Measurements from ENCODE around the gene RFNG.

The RFNG gene

DNA sequence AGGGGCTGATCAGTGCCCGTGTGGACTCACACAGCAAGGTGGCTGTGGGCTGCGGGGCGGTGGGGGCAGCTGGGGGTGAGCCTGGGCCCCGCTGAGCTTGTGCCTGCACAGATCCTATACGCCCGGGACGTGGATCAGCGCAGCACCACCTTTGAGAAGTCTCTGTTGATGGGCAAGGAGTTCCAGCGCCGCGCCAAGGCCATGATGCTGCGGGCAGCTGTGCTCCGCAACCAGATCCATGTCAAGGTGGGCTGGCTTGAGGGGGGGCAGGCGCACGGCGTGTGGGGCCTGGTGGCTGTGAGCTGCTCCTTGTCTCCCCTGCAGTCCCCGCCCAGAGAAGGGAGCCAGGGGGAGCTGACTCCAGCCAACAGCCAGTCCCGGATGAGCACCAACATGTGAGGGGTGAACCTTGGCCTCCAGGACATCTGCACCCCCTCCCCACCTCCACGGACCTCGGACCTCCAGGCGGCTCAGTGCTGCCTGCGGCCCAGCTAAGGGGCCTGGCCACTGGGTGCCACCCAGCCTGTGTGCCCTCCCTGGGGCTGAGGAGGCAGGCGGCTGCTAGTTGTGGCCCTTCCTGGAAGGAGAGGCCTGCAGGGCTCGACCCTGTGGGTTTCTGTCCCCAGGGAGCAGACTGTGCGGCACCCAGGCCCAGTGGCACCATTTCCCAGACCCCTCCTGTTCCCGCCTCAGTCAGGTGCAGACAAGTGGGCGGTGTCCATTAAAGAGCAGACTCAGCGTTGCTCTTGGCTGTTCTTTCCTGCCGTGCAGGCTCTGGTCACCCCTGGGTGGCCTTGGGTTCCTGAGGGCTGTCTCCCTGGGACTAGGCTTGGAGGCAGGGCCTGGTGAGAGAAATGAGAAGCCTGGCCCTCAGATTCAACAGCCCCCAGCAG lies 5.4 kb upstream of the RFNG start:
- DNase-seq = no peak

DNA sequence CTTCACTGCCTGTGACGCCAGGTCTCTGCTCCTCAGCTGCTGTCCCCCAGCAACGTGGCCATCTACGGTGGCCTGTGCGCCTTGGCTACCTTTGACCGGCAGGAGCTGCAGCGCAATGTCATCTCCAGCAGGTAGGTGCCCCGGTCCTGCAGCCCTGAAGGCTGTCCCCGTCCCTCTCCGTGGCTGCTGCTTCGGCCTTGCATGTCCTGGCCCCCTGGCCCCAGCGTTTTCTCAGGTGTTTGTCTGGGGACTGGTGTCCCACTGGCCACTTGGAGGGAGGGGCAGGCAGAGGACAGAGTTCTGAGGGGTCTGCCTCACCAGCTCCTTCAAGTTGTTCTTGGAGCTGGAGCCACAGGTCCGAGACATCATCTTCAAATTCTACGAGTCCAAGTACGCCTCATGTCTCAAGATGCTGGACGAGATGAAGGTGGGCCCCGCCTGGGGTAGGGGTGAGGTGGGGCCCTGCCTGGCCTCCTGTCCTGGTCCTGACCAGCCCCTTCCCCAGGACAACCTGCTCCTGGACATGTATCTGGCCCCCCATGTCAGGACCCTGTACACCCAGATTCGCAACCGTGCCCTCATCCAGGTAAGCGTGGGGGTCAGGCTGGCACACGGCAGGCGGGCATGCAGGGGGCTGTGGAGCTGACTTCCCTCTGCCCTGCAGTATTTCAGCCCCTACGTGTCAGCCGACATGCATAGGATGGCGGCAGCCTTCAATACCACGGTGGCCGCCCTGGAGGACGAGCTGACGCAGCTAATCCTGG lies 4.5 kb upstream of the RFNG start:
- no peak for DNase-seq

DNA sequence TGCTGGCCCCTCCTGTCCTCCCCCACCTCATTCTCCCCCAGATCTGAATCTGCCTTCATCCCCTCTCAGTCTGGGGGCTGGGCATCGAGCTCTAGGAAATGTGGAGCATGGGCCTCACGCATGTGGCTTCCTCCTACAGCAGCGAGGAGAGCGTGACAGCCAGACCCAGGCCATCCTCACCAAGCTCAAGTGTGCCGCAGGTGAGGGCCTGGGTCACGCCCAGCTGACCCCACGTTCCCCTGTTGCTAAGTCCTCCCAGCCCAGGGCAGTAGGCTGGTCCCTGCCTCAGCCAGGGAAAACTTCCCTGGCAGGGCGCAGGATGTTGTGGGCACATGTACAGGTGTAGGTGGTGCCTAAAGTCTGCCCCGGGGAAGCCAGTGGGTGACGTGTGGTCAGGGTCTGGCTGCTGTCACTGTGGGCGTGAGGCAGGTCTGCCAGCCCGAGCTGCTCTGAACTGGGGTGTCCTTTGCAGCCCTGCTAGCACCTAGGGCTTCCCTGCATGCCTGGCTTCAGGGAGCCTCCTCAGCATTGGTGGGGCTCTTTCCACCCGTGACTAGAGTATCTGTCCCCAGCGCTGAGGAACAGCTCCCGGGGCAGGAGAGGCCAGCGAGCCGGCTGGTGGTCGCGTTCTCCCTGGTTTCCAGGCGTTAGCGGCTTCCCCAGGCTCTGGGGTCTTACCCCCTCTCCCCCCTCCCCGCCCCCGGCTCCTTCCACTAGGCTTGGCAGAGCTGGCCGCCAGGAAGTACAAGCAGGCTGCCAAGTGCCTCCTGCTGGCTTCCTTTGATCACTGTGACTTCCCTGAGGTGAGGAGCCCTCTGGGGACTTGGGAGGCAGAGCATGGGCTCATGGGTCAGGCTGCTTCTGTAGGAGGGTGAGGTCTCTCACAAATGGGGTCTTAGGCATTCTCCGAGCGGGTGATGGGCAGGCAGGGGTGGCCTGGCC lies 3.7 kb upstream of the RFNG start:
- DNase-seq = no peak

DNA sequence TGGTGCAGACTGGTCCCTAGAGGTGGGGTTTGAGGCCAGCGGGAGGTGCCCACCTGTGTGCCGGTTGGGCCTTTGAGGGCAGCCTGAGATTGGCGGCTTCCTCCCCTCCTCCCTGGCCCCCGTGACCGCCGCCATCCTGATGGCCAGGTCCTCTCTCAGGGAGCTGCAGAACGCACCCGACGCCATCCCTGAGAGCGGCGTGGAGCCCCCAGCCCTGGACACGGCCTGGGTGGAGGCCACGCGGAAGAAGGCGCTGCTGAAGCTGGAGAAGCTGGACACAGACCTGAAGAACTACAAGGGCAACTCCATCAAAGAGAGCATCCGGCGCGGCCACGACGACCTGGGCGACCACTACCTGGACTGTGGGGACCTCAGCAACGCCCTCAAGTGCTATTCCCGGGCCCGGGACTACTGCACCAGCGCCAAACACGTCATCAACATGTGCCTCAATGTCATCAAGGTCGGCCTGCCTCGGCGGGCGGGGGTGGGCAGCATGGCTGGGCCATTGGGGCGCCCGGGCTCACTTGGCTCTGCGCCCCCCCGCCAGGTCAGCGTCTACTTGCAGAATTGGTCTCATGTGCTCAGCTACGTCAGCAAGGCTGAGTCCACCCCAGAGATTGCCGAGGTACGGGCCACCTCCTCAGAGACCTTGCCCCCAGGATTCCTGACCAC lies 2.9 kb upstream of the RFNG start:
- no peak for DNase-seq

DNA sequence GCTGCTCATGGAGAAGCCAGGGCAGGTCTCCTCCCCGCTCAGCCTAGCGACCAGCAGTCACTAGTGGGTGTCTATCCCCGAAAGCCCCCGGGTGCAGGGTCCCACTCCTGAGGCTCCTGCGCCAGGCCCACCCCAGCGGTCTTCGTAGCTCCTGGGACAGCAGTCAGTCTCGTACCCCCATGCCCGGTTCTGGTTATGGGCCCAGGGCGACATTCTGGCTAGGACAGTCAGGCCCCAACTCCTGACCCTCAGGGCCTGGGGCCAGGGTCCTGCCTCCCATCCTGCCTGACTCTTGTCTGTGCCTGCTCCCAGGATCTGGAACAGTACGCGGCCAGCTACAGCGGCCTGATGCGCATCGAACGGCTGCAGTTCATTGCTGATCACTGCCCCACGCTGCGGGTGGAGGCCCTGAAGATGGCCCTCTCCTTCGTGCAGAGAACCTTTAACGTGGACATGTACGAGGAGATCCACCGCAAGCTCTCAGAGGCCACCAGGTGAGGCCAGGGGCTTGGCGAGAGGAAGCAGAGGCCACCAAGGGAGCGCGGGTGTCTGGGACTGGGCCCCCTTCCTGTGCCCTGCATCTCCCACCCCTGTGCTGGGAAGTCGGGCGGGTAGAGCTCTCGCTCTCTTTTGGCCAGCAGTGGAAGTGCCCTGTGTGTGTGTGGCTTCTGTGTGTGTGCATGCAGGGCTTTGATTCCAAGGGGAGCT lies 2.1 kb upstream of the RFNG start:
- DNase-seq = no peak

DNA sequence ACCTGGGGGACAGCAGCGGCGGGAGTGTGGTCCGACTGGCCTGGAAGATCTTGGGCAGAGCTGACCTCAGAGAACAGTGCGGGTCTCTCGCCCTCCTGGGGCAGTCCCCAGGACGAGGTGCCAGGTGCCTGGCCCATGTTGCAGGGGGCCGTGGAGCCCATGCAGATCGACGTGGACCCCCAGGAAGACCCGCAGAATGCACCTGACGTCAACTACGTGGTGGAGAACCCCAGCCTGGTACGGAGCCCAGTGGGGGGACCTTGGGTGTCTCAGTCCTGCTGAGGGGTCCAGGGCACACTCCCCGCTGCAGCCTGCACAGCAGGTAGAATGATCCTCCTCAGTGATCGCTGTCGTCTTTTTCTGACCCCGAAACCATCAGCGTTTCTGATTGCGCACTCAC lies 1.5 kb upstream of the RFNG start:
- no peak for DNase-seq

DNA sequence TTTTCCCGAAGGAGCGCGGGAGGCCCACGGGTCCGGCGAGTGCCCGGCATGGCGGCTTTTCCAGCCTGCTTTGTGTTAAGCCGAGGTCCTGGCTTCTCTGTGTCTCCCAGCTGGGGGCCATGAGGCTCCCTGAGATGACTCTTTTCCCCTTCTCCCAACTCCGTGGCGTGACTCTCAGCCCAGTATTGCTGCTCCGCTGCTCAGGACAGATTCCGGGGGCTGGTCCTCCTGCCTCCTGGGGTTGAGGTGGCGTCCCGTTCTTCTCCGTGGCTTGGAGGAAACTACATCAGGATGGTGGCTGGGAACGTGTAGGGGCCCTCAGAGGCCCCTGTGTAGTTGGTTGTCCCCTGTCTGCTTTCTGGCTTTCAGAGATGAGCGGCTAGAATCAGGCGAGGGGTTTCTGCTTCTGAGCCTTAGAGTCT lies 1.0 kb upstream of the RFNG start:
- DNase-seq = no peak

DNA sequence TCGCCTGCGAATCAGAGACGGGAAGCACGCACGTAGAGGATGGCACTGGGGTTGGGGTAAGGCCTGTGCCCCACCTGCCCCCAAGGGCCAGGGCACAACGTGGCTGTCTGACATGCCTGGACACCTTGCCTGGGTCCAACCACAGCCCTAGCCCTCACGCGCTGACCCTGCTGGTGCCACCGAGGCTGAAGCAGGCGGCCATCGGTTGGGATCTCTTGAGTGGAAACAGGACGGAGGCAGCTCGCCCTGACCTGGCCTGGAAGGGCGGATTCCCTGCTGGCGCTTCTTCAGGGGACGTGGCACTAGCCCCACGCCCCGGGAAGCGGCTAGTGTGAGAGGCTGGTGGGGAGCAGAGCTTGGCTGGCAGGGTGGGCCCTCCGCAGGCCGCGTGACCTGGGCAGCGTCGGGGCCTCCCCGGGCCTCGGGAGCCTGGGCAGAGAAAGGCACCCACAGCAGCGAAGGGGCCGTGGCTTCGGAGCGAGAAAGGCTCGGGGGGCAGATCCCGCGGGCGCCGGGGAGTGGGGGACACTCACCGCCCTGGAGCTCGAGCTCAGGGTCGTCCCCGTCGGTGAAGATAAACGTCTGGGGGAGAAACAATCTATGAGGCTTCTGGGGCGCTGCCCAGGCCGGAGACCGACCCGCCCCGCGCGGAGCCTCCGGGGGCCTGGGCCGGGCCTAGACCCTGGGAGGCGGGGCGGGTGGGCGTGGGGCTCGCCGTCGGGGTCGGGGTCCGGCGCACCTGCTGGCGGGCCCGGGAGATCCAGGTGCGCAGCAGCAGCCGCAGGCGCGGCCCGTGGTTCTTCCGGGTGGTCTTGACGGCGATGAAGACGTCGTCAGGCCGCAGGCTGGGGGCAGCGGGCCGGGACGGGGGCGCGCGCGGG lies 610 bp downstream of the RFNG start:
- no peak for DNase-seq

DNA sequence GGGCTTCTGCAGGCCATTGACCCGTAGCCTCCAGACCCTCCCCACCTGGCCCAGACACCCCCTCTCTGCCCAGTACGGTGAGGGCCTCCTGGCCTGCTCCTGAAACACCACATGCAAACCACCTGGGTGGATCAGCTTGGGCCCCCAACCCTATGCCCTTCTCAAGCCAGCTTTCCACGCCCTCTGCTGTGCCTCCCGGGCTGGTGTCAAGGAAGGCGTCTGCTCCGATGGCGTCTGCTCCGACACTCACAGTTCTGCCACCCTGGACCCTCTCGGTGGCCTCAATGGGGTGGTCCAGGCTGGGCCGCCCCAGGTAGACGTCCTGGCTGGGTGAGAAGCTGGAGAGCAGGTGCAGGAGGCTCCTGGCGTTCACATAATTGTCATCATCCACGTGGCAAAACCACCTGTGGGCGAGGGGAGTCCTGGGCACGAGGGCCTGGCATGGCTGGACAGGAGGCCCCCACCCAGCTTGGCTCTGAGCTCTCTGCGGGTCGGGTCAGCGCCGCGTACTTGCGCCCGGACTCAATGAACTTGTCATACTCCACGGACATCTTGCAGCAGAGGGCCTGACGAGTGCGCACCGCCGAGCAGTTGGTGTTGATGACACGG lies 1.4 kb downstream of the RFNG start:
- no peak for DNase-seq

DNA sequence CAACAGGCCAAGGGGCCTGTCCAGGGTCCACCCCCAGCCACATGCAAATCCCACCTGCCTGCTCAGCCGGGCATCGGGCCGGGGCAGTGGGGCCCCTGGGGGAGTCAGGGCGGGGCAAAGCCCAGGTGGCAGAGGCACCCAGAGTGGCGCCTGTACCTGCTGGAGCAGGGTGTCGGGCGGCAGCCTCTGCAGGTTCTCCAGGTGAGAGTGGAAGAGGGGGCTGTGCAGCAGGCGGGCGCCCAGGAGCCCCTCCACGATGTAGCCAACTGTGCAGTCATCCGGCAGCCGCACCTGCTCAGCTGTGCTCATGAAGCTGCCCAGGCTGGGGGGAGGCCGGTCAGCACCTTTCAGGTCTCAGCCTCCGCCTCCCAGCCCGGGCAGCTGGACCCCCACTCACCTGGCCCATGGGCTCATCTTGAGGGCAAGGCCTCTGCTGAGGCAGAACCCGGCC lies 2.1 kb downstream of the RFNG start:
- no peak for DNase-seq

DNA sequence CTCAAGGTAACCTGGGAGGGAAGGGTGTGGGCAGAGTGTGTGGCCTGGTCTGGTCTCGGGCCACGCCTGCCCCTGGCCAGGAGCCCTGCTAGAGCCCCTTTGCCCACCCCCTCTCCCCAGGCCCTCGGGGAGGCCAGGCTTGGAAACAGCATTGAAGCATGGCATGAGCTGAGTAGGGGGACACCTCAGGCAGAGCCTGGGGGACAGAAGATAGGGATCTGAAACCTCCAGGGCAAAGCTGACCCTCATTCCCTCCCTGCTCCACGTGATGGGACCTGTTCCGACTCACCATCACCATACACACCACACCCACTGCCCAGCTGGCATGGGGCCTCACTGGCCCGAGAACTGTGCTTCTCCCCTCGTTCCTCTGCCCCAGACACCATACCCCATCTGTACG lies 2.5 kb downstream of the RFNG start:
- DNase-seq = no peak

DNA sequence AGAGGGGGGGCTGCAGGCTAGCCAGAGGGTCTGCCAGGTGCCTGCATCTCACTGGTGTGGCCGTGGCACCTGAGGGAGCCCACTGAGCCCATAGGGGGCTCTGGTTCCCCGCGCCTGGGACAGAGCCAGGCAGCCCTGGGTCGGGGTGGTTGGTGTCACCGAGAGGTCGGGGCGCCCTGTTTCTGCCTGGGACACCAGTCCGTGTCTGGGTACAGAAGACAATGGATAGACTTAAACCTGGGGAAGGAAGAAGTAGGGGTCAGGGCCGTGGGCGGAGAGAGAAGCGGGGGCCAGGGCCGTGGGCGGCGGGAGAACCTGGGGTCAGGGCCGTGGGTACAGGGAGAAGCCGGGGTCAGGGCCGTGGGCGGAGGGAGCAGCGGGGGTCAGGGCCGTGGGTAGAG lies 3.0 kb downstream of the RFNG start:
- DNase-seq = no peak

DNA sequence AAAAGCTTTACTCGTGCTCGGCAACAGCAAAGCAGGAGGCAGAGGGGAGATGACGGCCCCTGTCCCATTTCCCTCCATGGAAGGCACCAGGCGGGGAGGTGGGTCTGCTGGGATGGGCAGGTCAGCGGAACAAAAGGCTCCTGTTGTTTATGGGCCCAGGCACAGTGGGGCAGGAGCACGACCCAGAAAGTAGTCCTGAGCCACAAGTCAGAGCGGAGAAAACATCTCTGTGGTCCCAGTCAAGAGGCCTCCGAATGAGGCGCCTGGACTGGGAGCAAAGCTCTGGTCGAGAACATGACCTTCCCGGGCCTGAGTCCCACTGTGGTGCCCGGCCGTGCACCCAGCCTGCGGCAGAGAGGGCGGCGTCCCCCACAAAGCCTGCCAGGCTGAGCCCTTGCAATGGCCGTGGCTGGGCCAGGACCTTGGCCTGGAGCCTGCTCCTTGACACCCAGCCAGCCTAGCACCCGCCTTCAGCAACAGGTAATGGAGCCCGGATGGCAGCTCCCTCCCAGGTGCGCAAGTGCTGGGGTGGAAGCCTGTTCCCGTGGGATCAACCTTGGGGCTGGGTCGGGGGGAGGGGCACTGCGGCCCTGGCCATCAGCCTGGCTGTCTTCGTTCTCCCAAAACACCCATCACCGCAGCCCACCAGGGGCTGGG lies 3.6 kb downstream of the RFNG start:
- DNase-seq = no peak

DNA sequence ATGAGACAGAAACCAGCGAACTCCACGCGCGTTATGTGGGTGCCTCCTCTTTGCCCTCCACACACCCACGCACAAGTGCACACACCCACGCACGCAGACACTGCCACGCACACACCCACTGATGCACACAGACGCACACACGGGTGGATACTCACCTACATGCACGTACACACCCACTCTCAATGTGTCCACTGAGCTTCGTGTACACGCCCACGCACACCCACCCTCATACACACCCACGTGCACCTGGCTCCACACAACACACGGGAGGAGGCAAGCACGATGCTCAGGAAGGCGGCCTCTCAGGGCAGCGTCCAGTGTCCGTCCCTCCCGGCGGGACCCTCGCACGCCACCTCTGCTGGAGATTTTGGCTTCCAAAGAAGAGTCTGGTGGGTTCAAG lies 4.2 kb downstream of the RFNG start:
- no peak for DNase-seq

DNA sequence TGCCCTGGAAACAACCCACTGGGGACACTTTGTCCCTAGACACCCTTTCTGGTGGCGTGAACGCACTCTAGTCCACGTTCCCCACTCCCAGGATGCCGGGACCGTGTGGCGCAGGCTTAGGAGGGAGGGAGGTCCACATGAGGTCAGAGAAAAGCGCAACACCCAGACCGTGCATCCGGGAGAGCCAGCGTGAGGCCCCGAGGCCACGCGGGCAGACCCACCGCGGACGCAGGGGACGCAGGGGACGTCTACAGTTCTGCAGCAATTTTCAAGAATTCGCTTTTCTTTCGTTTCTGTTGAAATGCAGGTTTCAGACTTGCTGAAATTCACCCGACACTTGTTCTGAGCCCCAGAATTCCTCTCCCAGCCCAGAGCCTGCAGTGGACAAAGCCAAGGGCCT lies 4.7 kb downstream of the RFNG start:
- no peak for DNase-seq

DNA sequence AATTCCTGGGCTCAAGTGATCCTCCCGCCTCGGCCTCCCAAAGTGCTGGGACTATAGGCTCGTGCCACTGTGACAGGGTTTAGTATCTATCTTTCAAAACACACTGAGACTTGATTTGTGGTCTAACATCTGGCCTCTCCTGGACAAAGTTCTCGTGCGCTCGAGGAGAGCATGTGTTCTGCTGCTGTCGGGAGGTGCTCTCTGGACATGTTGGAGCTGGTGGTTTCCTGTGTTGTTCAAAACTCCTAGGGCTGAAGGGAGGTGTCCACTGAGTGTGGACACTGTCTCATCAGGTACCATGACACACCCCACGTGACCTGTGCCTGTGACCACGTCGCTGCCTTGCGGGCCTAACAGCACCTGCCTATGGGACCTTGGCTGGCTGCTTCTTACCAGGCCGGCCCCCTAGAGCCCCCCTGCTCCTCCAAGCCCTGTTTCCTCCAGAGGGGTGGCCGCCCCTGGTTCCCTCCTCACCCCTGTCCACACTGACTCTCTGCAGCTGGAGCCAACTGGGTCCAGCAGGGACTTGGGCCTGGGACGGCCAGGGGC lies 5.6 kb downstream of the RFNG start:
- DNase-seq = no peak

DNA sequence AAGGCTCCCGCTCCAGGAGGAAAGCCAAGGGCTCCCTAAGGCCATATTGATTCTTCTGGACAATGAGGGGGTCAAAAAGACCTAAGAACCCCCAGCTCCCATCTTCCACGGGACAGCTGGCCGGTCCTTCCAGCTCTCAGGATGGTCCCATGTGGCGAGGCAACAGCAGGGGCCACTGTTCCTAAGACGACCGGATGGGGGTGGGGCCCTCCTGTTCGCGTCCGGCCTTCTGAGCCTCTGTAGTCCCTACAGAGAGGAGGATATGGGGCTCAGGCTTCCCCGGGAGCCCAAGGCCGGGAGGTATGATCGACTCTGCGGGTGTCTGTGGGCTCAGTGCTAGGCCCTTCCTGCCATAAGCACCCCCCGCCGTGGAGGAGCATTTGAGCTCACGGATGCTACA lies 8.1 kb downstream of the RFNG start:
- no peak for DNase-seq

DNA sequence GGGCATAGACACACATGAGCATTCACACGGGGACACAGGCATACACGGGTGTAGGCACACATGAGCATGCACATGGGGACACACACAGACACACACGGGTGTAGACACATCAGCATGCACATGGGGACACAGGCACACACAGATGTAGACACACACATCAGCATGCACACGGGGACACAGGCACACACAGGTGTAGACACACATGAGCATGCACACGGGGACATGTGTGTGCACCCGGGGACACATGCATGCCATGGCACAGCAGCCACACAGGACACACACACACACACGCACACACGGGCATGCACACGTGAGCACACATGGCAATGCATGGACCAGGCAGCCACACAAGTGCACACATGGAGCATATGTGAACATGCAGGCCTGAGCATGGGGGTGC lies 9.0 kb downstream of the RFNG start:
- DNase-seq = no peak

DNA sequence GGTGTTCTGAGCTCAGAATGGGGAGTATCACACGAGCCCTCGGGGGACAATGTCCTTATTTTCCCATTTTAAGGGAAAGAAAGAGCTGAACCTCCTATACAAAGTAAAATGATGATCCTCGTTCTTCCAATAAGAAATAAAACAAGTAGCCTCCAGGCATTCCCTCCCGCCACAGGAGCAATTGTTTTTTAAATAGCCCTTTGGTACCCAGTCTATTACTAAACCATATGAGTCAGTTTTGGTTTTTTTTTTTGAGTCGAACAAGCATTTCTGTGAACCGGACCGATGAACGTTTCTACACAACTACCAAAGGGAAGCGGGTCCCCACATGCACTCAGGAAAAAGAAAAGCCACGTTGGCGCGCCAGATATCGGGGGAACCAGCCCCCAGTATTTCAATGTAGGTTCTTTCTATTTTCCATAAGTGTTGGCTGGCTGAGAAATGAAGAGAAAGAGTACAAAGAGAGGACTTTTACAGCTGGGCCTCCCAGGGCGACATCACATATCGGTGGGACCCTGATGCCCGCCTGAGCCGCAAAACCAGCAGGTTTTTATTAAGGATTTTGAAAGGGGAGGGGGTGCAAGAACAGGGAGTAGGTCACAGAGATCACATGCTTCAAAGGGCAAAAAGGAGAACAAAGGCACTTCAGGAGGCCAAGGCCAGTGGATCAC lies 10.3 kb downstream of the RFNG start:
- no peak for DNase-seq

Data from CD4-positive, alpha-beta T cell treated with Interleukin-17A for 1 hour (primary cell).